Uterus (tissue), 2 donors: ENCODE results near the gene PRRX1.

Experiments used
- POLR2A ChIP-seq, 2 donors: fragments of 450-650 bp; IDR thresholded peaks; one replicate each; pipeline ENCODE4 v1.6.1; 2016; ENCODE audit warnings: antibody characterized with exemption in 2 of 2, mild to moderate bottlenecking in 1 of 2, moderate library complexity in 1 of 2
- TF ChIP-seq, protein P1 (sequence below), 4 experiments: fragments of 200-600 bp in 2 of 4; fragments of 450-650 bp in 2 of 4; sonication (generic) in 2 of 4; IDR thresholded peaks; one replicate each; pipeline ENCODE4 v1.5.1; 2016 to 2019; ENCODE audit warnings: antibody characterized with exemption in 4 of 4, mild to moderate bottlenecking in 2 of 4, moderate library complexity in 1 of 4

DNA sequence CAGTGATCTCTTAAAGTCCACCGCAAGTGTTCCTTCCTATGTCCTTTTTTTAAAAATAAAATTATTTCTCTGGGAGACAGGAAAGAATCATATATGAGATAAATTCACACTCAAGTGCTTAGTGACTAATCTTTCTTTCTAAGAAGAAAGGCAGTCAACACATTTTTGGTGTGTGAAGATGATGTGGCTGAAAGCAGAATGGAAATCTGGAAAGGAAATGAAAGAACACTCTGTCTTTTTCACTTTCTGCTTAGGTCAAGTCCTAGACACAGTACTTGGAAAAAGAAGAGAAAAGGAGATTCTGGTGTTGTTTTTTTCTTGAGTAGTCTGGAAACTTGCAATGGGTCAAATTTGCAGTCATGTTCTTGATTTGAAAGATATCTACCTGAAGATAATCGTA lies 45.5 kb upstream of the PRRX1 start:
- TF ChIP-seq, protein P1, sequence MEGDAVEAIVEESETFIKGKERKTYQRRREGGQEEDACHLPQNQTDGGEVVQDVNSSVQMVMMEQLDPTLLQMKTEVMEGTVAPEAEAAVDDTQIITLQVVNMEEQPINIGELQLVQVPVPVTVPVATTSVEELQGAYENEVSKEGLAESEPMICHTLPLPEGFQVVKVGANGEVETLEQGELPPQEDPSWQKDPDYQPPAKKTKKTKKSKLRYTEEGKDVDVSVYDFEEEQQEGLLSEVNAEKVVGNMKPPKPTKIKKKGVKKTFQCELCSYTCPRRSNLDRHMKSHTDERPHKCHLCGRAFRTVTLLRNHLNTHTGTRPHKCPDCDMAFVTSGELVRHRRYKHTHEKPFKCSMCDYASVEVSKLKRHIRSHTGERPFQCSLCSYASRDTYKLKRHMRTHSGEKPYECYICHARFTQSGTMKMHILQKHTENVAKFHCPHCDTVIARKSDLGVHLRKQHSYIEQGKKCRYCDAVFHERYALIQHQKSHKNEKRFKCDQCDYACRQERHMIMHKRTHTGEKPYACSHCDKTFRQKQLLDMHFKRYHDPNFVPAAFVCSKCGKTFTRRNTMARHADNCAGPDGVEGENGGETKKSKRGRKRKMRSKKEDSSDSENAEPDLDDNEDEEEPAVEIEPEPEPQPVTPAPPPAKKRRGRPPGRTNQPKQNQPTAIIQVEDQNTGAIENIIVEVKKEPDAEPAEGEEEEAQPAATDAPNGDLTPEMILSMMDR (IDR thresholded peaks at IDR 0.05), result no peak
- no peak for TF ChIP-seq POLR2A (IDR thresholded peaks at IDR 0.05)
